HG03565 (cell line): ENCODE data around the gene SLC39A11.
"Not testable (repeated sequence)": the region's sequence is repeated elsewhere in the genome, so short reads cannot be mapped to it uniquely, and the experiment has no call there.

Experiments
- ATAC-seq: cut with Tn5 transposase; IDR thresholded peaks from one replicate; pipeline ENCODE4 v1.9.1; 2021; ENCODE audit warnings: mild to moderate bottlenecking, moderate library complexity; ENCODE audit not compliant: unreplicated experiment

Gene SLC39A11

GRCh38 chr17:72811976-72812687 lies 280.4 kb downstream of the SLC39A11 start:
- ATAC-seq, result no peak

- no peak for ATAC-seq
Measured at GRCh38 chr17:72810991-72811508, 281.4 kb downstream of the SLC39A11 start.

GRCh38 chr17:72806011-72806410 lies 286.5 kb downstream of the SLC39A11 start:
- no peak for ATAC-seq

GRCh38 chr17:72804949-72805707 lies 287.4 kb downstream of the SLC39A11 start:
- ATAC-seq, result no peak

- no peak for ATAC-seq
Measured at GRCh38 chr17:72802726-72803125, 289.8 kb downstream of the SLC39A11 start.

- no peak for ATAC-seq
Measured at GRCh38 chr17:72797142-72797541, 295.3 kb downstream of the SLC39A11 start.

GRCh38 chr17:72795941-72796340 lies 296.5 kb downstream of the SLC39A11 start:
- ATAC-seq, result no peak

GRCh38 chr17:72794152-72794551 lies 298.3 kb downstream of the SLC39A11 start:
- ATAC-seq, result no peak

- no peak for ATAC-seq
Measured at GRCh38 chr17:72792771-72793170, 299.7 kb downstream of the SLC39A11 start.

GRCh38 chr17:72790190-72790589 lies 302.3 kb downstream of the SLC39A11 start:
- ATAC-seq, result no peak

GRCh38 chr17:72789711-72790110 lies 302.8 kb downstream of the SLC39A11 start:
- ATAC-seq, result no peak

GRCh38 chr17:72788950-72789585 lies 303.4 kb downstream of the SLC39A11 start:
- ATAC-seq, result no peak

- no peak for ATAC-seq
Measured at GRCh38 chr17:72786209-72786608, 306.3 kb downstream of the SLC39A11 start.

GRCh38 chr17:72782985-72783701 lies 309.3 kb downstream of the SLC39A11 start:
- no peak for ATAC-seq

GRCh38 chr17:72782437-72782836 lies 310.1 kb downstream of the SLC39A11 start:
- not testable (repeated sequence) for ATAC-seq

- no peak for ATAC-seq
Measured at GRCh38 chr17:72778169-72779151, 314.0 kb downstream of the SLC39A11 start.

- no peak for ATAC-seq
Measured at GRCh38 chr17:72775919-72776318, 316.6 kb downstream of the SLC39A11 start.

GRCh38 chr17:72775237-72775636 lies 317.3 kb downstream of the SLC39A11 start:
- ATAC-seq, result no peak

- no peak for ATAC-seq
Measured at GRCh38 chr17:72774236-72774635, 318.3 kb downstream of the SLC39A11 start.

- ATAC-seq, result not testable (repeated sequence)
Measured at GRCh38 chr17:72773225-72773624, 319.3 kb downstream of the SLC39A11 start.
